SU-DHL-6 (cell line): Measurements from ENCODE around the gene LPAR1.

Source experiments
- H2AFZ ChIP-seq: fragments of 200-600 bp; sonication (generic); 2 replicates; pipeline ENCODE4 v1.6.1; 2014; ENCODE audit warnings: low read depth, mild to moderate bottlenecking, moderate library complexity, mixed read lengths, antibody characterized with exemption, low read length; ENCODE audit not compliant: severe bottlenecking
- H3F3A ChIP-seq: fragments of 200-600 bp; shearing (Covaris generic); 2 replicates; pipeline ENCODE4 v1.6.0; 2016; ENCODE audit warnings: antibody characterized with exemption, mild to moderate bottlenecking; ENCODE audit not compliant: insufficient read depth
- H3K27ac ChIP-seq: fragments of 200-600 bp; sonication (generic); 2 replicates; pipeline ENCODE4 v1.5.1; 2016; ENCODE audit warnings: low read depth, mild to moderate bottlenecking, low read length, moderate library complexity, mixed read lengths
- H3K27me3 ChIP-seq: fragments of 200-600 bp; sonication (generic), shearing (Covaris generic); 2 replicates; pipeline ENCODE4 v1.6.0; 2014; ENCODE audit warnings: mild to moderate bottlenecking, low read length
- H3K36me3 ChIP-seq: fragments of 200-600 bp; sonication (generic); 2 replicates; pipeline ENCODE4 v1.6.1; 2014; ENCODE audit warnings: mild to moderate bottlenecking, low read length, mixed read lengths
- H3K4me2 ChIP-seq: fragments of 300-600, 200-600 bp; shearing (Covaris generic), sonication (generic); 2 replicates; pipeline ENCODE4 v1.6.0; 2014; ENCODE audit warnings: low read length, low read depth, mild to moderate bottlenecking; ENCODE audit not compliant: poor library complexity, severe bottlenecking
- H3K4me3 ChIP-seq: fragments of 200-600 bp; sonication (generic); 2 replicates; pipeline ENCODE4 v1.5.1; 2014; ENCODE audit warnings: antibody characterized with exemption, low read length, mild to moderate bottlenecking, mixed read lengths; ENCODE audit not compliant: insufficient read depth, poor library complexity, severe bottlenecking
- H3K79me2 ChIP-seq: fragments of 200-600 bp; sonication (generic); 2 replicates; pipeline ENCODE4 v1.6.1; 2014; ENCODE audit warnings: mild to moderate bottlenecking, low read length, moderate library complexity; ENCODE audit not compliant: insufficient read depth
- H3K9ac ChIP-seq: fragments of 200-600 bp; sonication (generic); 2 replicates; pipeline ENCODE4 v1.7.0; 2014; ENCODE audit warnings: mild to moderate bottlenecking, low read length
- H3K9me2 ChIP-seq: fragments of 200-600 bp; sonication (generic); replicated peaks from 2 replicates; pipeline ENCODE4 v1.6.1; 2014; ENCODE audit warnings: low read length; ENCODE audit not compliant: insufficient read depth
- H3K9me3 ChIP-seq: fragments of 200-600 bp; sonication (generic); 2 replicates; pipeline ENCODE4 v1.6.1; 2014; ENCODE audit warnings: low read length, mixed read lengths; ENCODE audit not compliant: insufficient read depth
- H4K20me1 ChIP-seq: fragments of 200-600 bp; sonication (generic); 2 replicates; pipeline ENCODE4 v1.6.1; 2014; ENCODE audit warnings: low read depth, mild to moderate bottlenecking, antibody characterized with exemption, low read length, moderate library complexity, mixed read lengths
- CTCF ChIP-seq: fragments of 200-600 bp; sonication (generic); IDR thresholded peaks from one replicate; pipeline ENCODE4 v1.5.1; 2017; ENCODE audit warnings: antibody characterized with exemption, mild to moderate bottlenecking, low read length, moderate library complexity; ENCODE audit not compliant: insufficient read depth, poor library complexity, severe bottlenecking
- EZH2phosphoT487 ChIP-seq: fragments of 200-600 bp; sonication (generic), shearing (Covaris generic); conservative IDR thresholded peaks from 2 replicates; pipeline ENCODE4 v1.6.1; 2018; ENCODE audit warnings: mild to moderate bottlenecking, antibody characterized with exemption, low read length, moderate library complexity, mixed read lengths

The LPAR1 gene

DNA sequence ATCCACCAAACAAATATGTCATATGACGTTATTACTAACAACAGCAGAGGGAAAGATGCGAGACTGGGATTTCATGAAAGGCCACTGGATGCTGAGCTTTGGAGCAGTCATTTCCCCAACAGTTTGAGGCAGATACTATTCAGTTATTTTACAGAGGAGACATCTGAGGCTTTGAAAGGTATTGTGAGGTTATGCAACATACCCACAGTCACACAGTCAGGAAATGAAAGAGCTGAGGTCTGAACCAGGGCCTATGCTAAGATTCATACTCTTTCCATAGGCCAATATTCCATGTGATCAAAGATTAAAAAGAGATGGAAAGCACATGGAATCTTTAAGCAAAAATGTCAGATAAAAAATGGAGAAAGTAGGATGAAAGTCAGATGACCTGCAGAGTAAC, 63.0 kb downstream of the LPAR1 start:
- Histone ChIP-seq H3K27ac (no peak overlapping the region), H3K36me3 (no peaks in the 10 kb centered on the region), H2AFZ (no peak overlapping the region), H3K79me2 (no peaks in the 10 kb centered on the region), H3K4me3 (no peak overlapping the region), H3K27me3 (no peaks in the 10 kb centered on the region), H3K4me2 (no peak overlapping the region), H3F3A (no peaks in the 10 kb centered on the region), H3K9ac (no peak overlapping the region), H3K9me2 (no peaks in the 10 kb centered on the region), H3K9me3 (no peaks in the 10 kb centered on the region), H4K20me1 (no peaks in the 10 kb centered on the region)
- TF ChIP-seq CTCF (no peak), EZH2phosphoT487 (no peak)

DNA sequence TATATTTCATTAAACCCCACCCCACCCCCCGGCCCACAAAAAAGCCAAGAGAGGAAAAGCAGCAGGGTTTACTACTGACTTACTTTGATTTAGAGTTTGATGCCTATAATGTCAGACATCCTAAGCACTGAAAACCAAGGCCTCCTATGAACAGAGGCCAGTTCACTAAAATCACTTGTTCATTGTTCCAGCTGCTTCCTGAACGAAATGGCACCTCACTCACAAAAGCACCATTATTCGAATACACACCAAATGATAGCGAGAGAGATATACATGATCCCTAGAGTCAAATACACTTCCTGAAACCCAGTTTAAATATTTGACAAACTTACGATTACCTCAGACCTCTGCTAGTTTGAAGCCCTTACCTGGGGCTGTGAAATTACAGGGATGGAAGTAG, 66.6 kb downstream of the LPAR1 start:
- no peaks in the 10 kb centered on the region for H3K79me2 ChIP-seq

GRCh38 chr9:110971234-110971633, 67.0 kb downstream of the LPAR1 start:
- Histone ChIP-seq H3F3A (no peaks in the 10 kb centered on the region), H3K27me3 (no peaks in the 10 kb centered on the region), H3K9me2 (no peaks in the 10 kb centered on the region), H3K4me3 (no peak overlapping the region), H3K9me3 (no peaks in the 10 kb centered on the region), H3K27ac (no peak overlapping the region), H3K36me3 (no peaks in the 10 kb centered on the region), H2AFZ (no peak overlapping the region), H3K9ac (no peak overlapping the region), H3K4me2 (no peak overlapping the region), H3K79me2 (no peaks in the 10 kb centered on the region), H4K20me1 (no peaks in the 10 kb centered on the region)
- TF ChIP-seq CTCF (no peak), EZH2phosphoT487 (no peak)

More for the DNA sequence above, 66.6 kb downstream of the LPAR1 start:
- Histone ChIP-seq H3K4me3 (no peak overlapping the region), H2AFZ (no peak overlapping the region), H3K9ac (no peak overlapping the region), H3K27me3 (no peaks in the 10 kb centered on the region), H4K20me1 (no peaks in the 10 kb centered on the region), H3K36me3 (no peaks in the 10 kb centered on the region), H3K4me2 (no peak overlapping the region), H3K9me2 (no peaks in the 10 kb centered on the region), H3F3A (no peaks in the 10 kb centered on the region), H3K27ac (no peak overlapping the region), H3K9me3 (no peaks in the 10 kb centered on the region)
- TF ChIP-seq CTCF (no peak), EZH2phosphoT487 (no peak)
